ENCODE measurements around the gene NPPA.

- TF ChIP-seq CTCF (IDR thresholded peaks at IDR 0.05 in 2 of 3, conservative IDR thresholded peaks at IDR 0.05 in 1 of 3; ENCODE audit: borderline replicate concordance in 1 of 3, insufficient read depth in 1 of 3, low read depth in 2 of 3, low read length in 2 of 3) (no peak), POLR2A (IDR thresholded peaks at IDR 0.05; ENCODE audit: borderline replicate concordance, extremely low read depth, insufficient read depth, insufficient read length) (no peak), EZH2phosphoT487 (IDR thresholded peaks at IDR 0.05; ENCODE audit: borderline replicate concordance) (no peak), POLR2AphosphoS5 (IDR thresholded peaks at IDR 0.05; ENCODE audit: low read depth, low read length) (no peak)
Measured at GRCh38 chr1:11862890-11863289, 15.3 kb upstream of the NPPA start.
